GM19240 (cell line): ENCODE measurements around the gene DMAC2.
"Not testable (repeated sequence)": the region's sequence is repeated elsewhere in the genome, so short reads cannot be mapped to it uniquely, and the experiment has no call there.

ENCODE experiments used
- DNase-seq: peaks from one replicate; pipeline ENCODE4 v3.0.0; 2011; ENCODE audit warnings: low spot score; ENCODE audit not compliant: insufficient read length

The DMAC2 gene

DNA sequence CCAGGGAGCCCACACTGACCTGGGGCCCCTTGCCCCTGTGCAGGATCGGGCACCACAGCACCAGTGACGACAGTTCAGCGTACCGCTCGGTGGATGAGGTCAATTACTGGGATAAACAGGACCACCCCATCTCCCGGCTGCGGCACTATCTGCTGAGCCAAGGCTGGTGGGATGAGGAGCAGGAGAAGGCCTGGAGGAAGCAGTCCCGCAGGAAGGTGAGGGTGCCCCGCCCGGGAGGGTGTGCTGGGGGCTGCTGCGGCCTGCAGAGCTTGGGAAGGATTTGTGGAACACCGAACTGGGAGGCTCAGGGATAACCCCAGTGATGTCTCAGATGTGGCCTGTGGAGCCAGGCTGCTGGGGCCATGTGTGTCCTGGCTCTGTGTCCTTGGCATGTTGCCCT lies 16.8 kb downstream of the DMAC2 start:
- DNase-seq = no peak

DNA sequence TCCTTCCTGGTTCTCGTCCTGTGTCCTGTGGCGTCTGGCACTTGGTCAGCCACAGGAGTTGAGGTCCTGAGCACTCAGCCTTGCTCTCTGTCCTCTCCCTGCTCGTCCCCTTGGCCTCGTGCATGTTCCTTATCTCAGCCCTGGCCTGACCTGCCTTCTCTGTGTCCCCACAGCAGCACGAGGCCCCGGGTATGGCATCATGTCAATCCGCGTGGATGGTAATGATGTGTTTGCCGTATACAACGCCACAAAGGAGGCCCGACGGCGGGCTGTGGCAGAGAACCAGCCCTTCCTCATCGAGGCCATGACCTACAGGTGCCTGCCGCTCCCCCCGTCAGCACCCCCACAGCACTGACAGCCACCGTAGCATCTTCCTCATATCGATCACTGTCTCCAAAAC lies 17.3 kb downstream of the DMAC2 start:
- DNase-seq = no peak

DNA sequence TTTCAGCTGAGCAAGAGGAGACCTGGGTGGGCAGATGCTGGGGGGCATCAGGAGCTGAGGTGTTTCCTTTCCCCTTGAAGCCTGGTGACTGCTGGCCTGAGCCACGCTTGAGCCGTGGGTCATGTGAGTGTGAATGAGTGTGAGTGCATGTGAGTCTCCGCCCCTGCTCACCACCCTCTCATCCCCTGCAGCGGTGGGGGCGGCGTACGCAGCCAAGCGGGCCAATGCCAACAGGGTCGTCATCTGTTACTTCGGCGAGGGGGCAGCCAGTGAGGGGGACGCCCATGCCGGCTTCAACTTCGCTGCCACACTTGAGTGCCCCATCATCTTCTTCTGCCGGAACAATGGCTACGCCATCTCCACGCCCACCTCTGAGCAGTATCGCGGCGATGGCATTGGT lies 17.7 kb downstream of the DMAC2 start:
- no peak for DNase-seq

DNA sequence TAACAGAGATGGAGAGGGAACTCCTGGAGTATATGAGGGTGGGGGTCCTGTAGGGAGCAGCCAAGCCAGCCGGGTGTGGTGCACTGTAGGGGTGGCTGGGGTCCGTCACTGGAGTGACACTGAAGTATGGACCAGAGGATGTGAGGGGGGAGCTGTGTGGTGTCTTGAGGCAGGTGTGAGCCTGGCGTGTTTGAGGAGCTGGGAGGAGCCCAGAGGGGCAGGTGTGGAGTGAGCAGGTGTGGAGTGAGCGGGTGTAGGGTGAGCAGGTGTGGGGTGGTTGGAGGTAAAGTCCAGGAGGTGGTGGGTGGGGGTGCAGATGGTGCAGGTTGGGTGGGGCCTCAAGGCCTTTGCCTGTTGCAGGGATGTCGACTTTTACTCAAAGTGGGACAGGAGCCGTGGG lies 18.4 kb downstream of the DMAC2 start:
- no peak for DNase-seq

DNA sequence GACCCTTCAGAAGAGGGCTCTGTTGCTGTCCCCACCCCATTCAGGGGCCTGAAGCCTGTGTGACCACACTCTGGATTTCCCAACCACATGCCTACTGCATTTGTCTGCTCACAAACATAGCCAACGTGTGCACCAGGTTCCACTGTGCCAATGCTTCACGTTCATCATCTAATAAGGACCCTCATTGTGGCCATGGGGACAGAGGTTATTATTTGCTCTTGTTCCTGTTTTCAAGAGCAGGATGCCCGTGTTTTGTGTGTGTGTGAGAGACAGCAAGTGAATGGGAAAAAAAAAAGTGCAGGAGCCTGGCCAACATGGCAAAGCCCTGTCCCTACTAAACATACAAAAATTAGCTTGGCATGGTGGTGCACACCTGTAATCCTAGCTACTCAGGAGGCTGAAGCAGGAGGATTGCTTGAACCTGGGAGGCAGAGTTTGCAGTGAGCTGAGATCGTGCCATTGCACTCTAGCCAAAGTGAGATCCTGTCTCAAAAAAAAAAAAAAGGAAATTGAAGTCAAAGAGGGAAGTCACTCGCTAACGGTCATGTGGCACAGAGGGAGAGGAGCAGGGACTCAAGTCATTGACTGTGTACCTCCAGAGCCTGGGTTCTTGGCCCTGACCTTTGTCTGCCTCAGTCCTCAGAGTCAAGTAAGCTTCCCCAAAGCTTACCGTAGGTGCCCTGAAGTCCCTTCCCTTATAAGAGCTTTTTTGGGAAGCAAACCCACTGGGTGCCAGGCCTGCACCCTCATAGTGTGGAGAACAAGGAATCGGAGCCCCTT lies 19.4 kb downstream of the DMAC2 start:
- DNase-seq = no peak

- no peak for DNase-seq
Measured at GRCh38 chr19:41416194-41416674, 23.5 kb downstream of the DMAC2 start.

- no peak for DNase-seq
Measured at GRCh38 chr19:41415154-41415571, 24.5 kb downstream of the DMAC2 start.

DNA sequence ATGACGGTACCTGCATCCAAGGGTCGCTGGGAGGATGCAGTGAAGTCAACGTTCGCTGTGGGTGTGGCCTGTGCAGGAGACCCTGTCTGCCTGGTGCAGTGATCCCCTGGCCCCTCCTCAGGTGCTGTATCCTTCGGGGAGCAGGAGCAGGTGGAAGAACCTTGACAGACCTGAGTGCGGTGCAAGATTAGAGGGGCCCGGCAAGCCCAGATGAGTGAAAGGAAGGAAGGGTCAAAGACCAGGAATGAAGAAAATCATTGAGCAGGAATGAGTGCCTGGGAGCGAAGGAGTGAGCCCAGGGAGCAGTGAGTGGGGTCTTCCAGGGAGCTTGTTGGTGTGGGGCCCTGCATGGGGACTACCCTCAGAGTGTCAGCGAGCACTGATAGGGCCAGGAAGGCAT lies 25.3 kb downstream of the DMAC2 start:
- no peak for DNase-seq

DNA sequence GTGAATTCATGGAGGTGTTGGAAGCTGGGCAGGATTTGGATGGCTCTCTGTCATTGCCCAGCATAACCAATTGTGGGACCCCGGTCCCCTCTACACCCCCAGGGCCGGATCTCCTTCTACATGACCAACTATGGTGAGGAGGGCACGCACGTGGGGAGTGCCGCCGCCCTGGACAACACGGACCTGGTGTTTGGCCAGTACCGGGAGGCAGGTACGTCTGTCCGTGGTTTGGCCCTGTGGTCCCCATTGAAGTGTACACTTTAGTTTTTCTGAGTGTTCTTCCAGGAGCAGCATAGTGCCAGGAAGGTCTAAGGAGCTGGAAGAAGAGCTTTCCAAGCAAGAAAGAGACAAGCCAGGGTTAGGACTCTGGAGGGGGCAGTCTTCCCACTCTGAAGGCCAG lies 25.8 kb downstream of the DMAC2 start:
- no peak for DNase-seq

DNA sequence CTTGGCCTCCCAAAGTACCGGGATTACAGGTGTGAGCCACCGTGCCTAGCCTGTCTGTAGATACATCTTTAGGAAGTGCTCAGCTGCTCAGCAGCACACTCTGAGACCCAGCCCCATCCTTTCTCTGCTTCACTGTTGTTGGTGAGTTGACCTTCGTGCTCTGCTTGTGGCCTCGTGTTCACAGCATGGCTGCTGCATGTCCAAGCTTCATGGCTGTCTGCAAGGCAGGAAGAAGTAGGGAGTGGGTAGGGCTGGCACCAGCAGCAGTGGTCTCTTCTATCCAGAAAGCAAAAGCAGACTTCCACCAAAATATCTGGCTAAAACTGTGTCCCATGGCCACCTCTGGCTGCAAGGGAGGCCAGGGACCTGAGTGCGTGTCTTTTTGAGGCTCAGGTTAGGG lies 26.8 kb downstream of the DMAC2 start:
- DNase-seq = no peak

DNA sequence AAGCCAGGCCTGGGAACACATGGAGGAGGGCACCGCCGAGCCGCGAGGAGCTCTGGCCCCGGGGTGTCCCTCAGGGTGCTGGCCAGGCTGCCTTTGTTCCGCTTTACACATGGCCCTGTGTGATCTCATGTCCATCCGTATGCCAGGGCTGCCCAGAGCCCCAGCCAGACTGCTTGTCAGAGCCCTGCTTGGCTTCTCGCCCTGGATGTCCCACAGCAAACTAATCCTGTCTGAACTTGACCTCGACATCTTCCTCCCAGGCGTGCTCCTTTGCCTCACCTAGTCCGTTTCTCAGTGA lies 27.8 kb downstream of the DMAC2 start:
- no peak for DNase-seq

DNA sequence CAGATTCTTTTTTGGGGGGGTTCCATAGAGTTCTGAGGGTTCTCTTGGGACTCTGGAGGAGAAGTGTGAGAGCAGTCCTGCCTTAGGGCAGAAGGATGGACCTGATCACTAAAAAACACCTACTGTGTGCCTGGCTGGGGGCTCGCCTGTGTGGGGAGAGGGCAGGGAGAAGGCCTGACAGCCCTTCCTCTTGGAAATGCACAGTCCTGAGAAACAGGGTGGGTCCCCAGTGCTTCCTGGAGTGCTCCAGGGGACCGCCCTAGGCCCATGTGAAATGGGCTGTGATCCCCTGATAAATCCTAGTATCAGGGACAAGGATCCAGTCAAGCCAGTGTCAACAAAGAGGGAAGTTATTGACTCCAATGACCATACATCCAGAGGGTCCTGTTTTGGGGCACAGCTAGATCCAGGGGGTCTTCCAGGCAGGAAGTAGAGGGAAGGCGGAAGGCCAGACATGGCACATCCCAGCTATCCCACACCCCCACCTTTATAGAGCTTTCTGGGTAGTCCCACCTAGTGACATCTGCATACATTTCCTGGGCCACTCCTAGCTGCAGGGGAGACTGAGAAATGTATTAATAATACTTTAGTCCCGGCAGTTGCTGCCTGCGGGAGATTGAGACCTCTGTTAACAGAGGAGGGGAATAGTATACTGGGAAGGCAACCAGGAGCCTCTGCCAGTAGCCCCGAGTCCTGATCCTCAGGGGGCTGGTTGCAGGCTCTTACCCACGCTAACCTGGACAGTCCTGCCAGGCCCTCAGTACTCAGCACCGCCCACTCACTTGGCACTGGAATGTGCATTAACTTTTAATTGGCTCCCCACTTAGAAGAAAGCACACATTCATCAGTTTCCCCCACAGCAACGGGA lies 28.4 kb downstream of the DMAC2 start:
- no peak for DNase-seq

DNA sequence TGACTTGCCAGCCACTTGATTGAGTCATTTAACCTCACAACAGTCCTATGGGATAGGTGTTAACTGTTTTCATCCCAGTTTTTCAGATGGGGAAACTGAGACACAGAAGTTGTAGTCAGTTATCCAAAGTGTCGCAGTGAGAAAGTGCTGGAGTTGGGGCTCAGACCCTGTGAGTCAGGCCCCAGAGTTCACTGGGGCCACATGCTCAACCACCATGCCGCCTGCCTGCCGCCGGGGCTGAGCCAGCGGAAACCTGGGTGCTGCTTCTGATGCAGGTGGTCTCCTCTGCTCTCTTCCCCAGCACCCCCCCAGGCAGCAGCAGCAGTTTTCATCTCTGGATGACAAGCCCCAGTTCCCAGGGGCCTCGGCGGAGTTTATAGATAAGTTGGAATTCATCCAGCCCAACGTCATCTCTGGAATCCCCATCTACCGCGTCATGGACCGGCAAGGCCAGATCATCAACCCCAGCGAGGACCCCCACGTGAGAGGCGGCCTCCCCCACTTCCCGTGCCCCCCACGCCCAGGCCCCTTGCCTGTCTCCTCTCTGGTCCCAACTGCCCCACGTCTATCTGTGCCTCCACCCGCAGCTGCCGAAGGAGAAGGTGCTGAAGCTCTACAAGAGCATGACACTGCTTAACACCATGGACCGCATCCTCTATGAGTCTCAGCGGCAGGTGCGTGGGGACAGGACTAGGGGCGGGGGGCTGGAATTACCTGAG lies 29.2 kb downstream of the DMAC2 start:
- DNase-seq = no peak

DNA sequence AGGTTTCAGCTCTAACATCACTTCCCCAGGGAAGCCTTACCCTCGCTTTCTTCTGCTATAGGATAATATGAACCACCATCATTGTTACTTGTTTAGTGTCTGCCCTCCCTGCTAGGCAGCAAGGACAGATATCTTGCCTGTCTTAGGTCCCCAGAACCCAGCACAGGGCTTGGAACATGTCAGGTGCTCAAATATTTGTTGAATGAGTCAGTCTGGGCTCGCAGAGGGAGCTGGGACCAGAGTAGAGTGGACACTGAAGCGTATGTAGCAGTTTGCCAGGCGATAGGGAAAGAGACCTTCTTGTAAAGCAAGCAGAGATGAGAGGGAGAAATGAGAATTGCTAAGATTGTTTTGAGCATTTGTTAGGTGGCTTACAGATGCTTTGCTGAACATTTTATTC lies 30.4 kb downstream of the DMAC2 start:
- no peak for DNase-seq

DNA sequence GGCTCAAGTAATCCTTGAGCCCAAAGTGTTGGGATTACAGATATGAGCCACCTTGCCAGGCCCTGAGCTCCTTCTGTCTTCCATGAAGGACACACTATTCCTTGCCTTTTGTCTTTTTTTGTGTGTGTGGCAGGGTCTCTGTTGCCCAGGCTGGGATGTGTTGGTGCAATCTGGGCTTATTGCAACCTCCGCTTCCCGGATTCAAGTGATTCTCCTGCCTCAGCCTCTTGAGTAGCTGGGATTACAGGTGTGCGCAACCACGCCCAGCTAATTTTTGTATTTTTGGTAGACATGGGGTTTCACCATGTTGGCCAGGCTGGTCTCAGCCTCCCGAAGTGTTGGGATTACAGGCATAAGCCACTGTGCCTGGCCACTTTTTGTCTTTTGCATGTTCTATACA lies 30.9 kb downstream of the DMAC2 start:
- DNase-seq = not testable (repeated sequence)

- no peak for DNase-seq
Measured at GRCh38 chr19:41408256-41408655, 31.5 kb downstream of the DMAC2 start.

- DNase-seq = no peak
Measured at GRCh38 chr19:41407271-41407670, 32.4 kb downstream of the DMAC2 start.

DNA sequence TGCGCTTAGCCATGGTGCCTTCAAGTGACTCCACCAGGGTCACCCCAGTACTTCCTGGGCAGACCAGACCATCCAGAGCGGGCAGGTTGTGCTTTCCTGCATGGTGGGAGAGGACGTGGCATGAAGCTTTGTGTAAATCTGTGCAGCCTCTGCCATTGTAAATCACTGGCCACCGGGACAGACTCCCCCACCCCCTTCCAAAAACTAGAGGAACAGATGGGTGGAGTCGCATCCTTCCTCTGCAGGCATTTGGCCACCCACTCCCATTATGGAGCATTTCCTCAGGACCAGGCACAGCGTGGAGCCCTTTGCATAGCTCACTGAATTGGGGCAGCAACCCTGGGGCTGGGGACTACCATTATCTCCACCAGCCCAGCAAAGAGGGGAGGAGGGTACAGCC lies 33.9 kb downstream of the DMAC2 start:
- DNase-seq = no peak

DNA sequence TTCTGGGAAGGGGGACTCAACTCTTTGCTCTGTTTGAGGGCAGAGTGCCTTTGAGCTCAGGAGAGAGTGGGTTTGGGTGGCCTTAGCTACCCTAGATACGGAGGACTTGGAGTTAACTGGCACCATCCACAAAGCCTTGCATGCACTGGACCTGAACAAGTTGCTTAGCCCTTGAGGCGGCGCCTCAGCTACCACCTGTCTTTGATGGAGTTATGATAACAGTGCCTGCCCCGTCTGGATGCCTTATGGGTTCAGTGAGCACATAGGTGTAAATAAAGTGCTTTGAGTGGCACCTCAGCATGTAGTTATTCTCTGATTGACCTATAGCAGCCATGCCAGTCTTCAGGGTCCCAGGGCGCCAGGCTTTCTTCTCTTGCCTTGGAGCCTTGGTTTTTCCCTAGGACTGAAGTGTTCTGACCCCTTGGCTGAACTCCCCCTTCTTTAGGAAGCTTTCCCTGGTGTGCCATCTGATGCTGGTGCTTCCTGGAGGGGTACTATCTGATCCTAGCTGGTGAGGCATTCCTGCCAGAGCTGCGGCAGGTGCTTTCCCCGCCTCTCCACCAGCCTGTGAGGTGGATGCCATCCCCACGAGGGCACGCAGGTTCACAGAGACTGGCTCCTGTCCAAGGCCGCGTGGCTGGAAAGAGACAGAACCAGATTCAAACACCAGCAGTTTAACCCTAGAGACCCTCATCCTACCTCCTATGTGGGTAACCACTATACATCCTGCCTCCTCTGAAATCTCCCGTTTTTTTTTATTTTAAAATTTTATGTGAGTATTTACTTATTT lies 36.3 kb downstream of the DMAC2 start:
- DNase-seq = no peak

DNA sequence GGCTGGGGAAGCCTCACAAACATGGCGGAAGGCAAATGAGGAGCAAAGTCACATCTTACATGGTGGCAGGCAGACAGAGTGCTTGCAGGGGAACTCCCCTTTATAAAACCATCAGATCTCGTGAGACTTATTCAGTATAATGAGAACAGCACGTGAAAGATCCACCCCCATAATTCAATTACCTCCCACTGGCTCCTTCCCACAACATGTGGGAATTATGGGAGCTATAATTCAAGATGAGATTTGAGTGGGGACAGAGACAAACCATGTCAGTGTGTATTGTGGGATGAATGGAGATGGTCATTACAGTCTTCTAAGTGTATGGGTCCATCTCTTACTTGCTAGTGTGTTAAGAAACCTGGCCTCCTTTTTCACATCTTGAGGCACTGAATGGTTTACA lies 37.7 kb downstream of the DMAC2 start:
- no peak for DNase-seq

DNA sequence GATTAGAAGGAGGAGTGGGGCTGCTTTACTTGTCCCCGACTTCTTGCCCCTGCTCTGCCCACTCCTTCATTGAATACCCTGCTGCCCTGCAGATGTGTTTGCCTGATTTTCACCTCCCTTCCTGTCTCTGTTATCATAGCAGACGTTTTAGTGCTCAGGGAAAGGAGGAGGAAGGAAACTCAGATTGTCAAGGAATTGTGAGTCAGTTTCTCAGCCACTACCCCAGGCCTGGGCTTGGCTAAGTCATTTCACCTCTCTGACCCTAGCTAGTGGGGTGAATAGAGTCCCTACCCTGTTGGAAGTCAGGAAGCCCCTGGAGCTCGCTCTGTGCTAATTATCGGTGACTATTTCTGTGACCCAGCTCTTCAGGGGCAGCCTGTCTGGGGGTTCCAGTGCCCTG lies 38.2 kb downstream of the DMAC2 start:
- no peak for DNase-seq
